IMR-90 (cell line): ENCODE data around the gene INIP.

ENCODE experiments used
- CEBPB ChIP-seq: IDR thresholded peaks from 2 replicates; pipeline ENCODE4 v1.6.1; 2012; ENCODE audit warnings: low read depth, low read length, improper control_type of control experiment
- CHD1 ChIP-seq: IDR thresholded peaks from 2 replicates; pipeline ENCODE4 v1.6.1; 2012; ENCODE audit warnings: low read depth, low read length, improper control_type of control experiment
- MAFK ChIP-seq: IDR thresholded peaks from 2 replicates; pipeline ENCODE4 v1.6.1; 2012; ENCODE audit warnings: low read depth, low read length, improper control_type of control experiment
- RCOR1 ChIP-seq: IDR thresholded peaks from 2 replicates; pipeline ENCODE4 v1.6.1; 2012; ENCODE audit warnings: mild to moderate bottlenecking, low read length, improper control_type of control experiment; ENCODE audit not compliant: insufficient replicate concordance
- TF ChIP-seq, protein P1 (sequence below): conservative IDR thresholded peaks from 2 replicates; pipeline ENCODE4 v1.5.1; 2012; ENCODE audit warnings: mild to moderate bottlenecking, low read depth, low read length, improper control_type of control experiment
- TF ChIP-seq, protein P2 (sequence below): fragments of 150-350 bp; IDR thresholded peaks from 2 replicates; pipeline ENCODE4 v1.6.1; 2017; ENCODE audit warnings: mild to moderate bottlenecking, antibody characterized with exemption, low read length, low read depth

DNA sequence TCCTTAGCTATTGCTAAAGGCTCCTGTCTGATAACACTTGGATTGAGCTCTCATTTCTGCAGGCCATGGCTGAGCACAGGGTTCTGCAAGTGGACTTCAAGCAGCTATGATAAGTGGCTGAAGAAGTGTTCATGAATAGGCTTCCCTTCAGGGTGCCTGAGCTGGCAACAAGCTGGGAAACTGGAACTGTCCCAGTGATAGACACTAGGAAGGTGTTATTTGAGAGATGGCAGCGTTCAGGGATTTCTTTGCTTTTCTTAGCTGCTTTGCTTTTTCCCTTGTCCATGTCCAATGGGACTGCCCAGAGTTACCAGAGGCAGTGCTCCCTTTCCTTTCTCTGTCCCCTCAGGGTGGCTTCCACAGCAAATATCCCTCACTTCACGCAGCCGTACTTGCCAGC lies 75.8 kb downstream of the INIP start:
- TF ChIP-seq CEBPB, result no peak
- TF ChIP-seq, protein P1, sequence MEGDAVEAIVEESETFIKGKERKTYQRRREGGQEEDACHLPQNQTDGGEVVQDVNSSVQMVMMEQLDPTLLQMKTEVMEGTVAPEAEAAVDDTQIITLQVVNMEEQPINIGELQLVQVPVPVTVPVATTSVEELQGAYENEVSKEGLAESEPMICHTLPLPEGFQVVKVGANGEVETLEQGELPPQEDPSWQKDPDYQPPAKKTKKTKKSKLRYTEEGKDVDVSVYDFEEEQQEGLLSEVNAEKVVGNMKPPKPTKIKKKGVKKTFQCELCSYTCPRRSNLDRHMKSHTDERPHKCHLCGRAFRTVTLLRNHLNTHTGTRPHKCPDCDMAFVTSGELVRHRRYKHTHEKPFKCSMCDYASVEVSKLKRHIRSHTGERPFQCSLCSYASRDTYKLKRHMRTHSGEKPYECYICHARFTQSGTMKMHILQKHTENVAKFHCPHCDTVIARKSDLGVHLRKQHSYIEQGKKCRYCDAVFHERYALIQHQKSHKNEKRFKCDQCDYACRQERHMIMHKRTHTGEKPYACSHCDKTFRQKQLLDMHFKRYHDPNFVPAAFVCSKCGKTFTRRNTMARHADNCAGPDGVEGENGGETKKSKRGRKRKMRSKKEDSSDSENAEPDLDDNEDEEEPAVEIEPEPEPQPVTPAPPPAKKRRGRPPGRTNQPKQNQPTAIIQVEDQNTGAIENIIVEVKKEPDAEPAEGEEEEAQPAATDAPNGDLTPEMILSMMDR, result no peak
- TF ChIP-seq MAFK, result no peak
- TF ChIP-seq, protein P2, sequence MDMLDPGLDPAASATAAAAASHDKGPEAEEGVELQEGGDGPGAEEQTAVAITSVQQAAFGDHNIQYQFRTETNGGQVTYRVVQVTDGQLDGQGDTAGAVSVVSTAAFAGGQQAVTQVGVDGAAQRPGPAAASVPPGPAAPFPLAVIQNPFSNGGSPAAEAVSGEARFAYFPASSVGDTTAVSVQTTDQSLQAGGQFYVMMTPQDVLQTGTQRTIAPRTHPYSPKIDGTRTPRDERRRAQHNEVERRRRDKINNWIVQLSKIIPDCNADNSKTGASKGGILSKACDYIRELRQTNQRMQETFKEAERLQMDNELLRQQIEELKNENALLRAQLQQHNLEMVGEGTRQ, result no peak
- no peak for TF ChIP-seq CHD1
- TF ChIP-seq RCOR1, result no peak
